Smooth muscle cell (in vitro differentiated cells): ENCODE data around the gene TAF1B. TPM values are rescaled to one million over a fixed set of nuclear protein-coding genes. Genes with fewer than 3 reads are reported as not detected.

ENCODE experiments used
- DNase-seq: peaks from one replicate; lab custom pipeline; 2025; ENCODE audit not compliant: unreplicated experiment; lab: John Stamatoyannopoulos, UW
- H2AFZ ChIP-seq: fragments of 200-600 bp; sonication (generic); 2 replicates; pipeline ENCODE4 v1.6.0; 2016; ENCODE audit warnings: antibody characterized with exemption, low read depth, mild to moderate bottlenecking
- H3F3A ChIP-seq: fragments of 200-600 bp; sonication (generic); 2 replicates; pipeline ENCODE4 v1.6.0; 2017; ENCODE audit warnings: antibody characterized with exemption, low read depth
- H3K27ac ChIP-seq: fragments of 200-600 bp; sonication (generic); 2 replicates; pipeline ENCODE4 v1.5.1; 2016; ENCODE audit warnings: low read depth, mild to moderate bottlenecking
- H3K27me3 ChIP-seq: fragments of 200-600 bp; sonication (generic); 2 replicates; pipeline ENCODE4 v1.6.1; 2016; ENCODE audit warnings: low read depth, mild to moderate bottlenecking
- H3K36me3 ChIP-seq: fragments of 200-600 bp; sonication (generic); 2 replicates; pipeline ENCODE4 v1.5.1; 2016; ENCODE audit warnings: low read depth
- H3K4me1 ChIP-seq: fragments of 200-600 bp; sonication (generic); 2 replicates; pipeline ENCODE4 v1.5.1; 2016; ENCODE audit warnings: low read depth
- H3K4me2 ChIP-seq: fragments of 200-600 bp; sonication (generic); 2 replicates; pipeline ENCODE4 v1.6.0; 2016; ENCODE audit warnings: mild to moderate bottlenecking
- H3K4me3 ChIP-seq: fragments of 200-600 bp; sonication (generic); 2 replicates; pipeline ENCODE4 v1.5.1; 2016; ENCODE audit warnings: mild to moderate bottlenecking
- H3K79me2 ChIP-seq: fragments of 200-600 bp; sonication (generic); 2 replicates; pipeline ENCODE4 v1.6.0; 2016; ENCODE audit warnings: low read depth, mild to moderate bottlenecking
- H3K9ac ChIP-seq: fragments of 200-600 bp; sonication (generic); 2 replicates; pipeline ENCODE4 v1.6.0; 2016; ENCODE audit warnings: low read depth
- H3K9me3 ChIP-seq: fragments of 200-600 bp; sonication (generic); replicated peaks from 2 replicates; pipeline ENCODE4 v1.5.1; 2016; ENCODE audit warnings: low read depth
- H4K20me1 ChIP-seq: fragments of 200-600 bp; sonication (generic); 2 replicates; pipeline ENCODE4 v1.6.0; 2016; ENCODE audit warnings: low read depth
- CTCF ChIP-seq: fragments of 200-600 bp; sonication (generic); IDR thresholded peaks from 2 replicates; pipeline ENCODE4 v1.5.1; 2017; ENCODE audit warnings: borderline replicate concordance, mild to moderate bottlenecking, antibody characterized with exemption; ENCODE audit not compliant: insufficient read depth, poor library complexity, severe bottlenecking
- WGBS: methylation state at CpG from one replicate; pipeline ENCODE4 v1.1.7; 2016; ENCODE audit warnings: low lambda C conversion rate; 5-methylcytosine and 5-hydroxymethylcytosine counted together
- polyA plus RNA-seq: library from polyadenylated mRNA; unstranded; fragments of >200 nt; fragmentation: Nextera tagmentation; extraction: Ambion mirVana; gene quantifications from 2 replicates; pipeline ENCODE4 v1.2.1, GENCODE V29; 2016
- total RNA-seq: library from RNA; depleted of rRNA; stranded (reverse); fragments of >200 nt; gene quantifications from 2 replicates; pipeline ENCODE4 v1.2.3, GENCODE V29; 2014

TAF1B gene
- total and polyA plus RNA-seq, 2 experiments from 2014 or later, result 4.5 to 11.2 TPM

- no peak for DNase-seq
- H3K27me3 ChIP-seq, result no peaks in the 10 kb centered on the region
- H2AFZ ChIP-seq, result no peak overlapping the region
- no peaks in the 10 kb centered on the region for H3K36me3 ChIP-seq
- H3F3A ChIP-seq, result no peaks in the 10 kb centered on the region
- H3K4me3 ChIP-seq, result no peak overlapping the region
- no peaks in the 10 kb centered on the region for H3K79me2 ChIP-seq
- H4K20me1 ChIP-seq, result no peaks in the 10 kb centered on the region
- no peak overlapping the region for H3K27ac ChIP-seq
- no peaks in the 10 kb centered on the region for H3K9me3 ChIP-seq
- H3K4me1 ChIP-seq, result no peaks in the 10 kb centered on the region
- no peak overlapping the region for H3K9ac ChIP-seq
- no peak overlapping the region for H3K4me2 ChIP-seq
- 78% methylated on average over 7 of the region's 7 CpGs for WGBS
- no peak for TF ChIP-seq CTCF
Observed at GRCh38 chr2:9946076-9946475, 102.8 kb downstream of the TAF1B start.

- TF ChIP-seq CTCF, result no peak
- Histone ChIP-seq H3K9me3 (no peaks in the 10 kb centered on the region), H3K27me3 (no peaks in the 10 kb centered on the region), H3K79me2 (no peaks in the 10 kb centered on the region), H3K4me1 (no peaks in the 10 kb centered on the region), H3K36me3 (no peaks in the 10 kb centered on the region), H4K20me1 (no peaks in the 10 kb centered on the region), H3K27ac (no peak overlapping the region), H2AFZ (no peak overlapping the region), H3F3A (no peaks in the 10 kb centered on the region), H3K4me2 (no peak overlapping the region), H3K4me3 (no peak overlapping the region), H3K9ac (no peak overlapping the region)
- WGBS, result 85% methylated on average over 5 of the region's 5 CpGs
- no peak for DNase-seq
Observed at GRCh38 chr2:9946818-9947217, 103.5 kb downstream of the TAF1B start.

- no peak for TF ChIP-seq CTCF
- WGBS, result 77% methylated on average over 6 of the region's 6 CpGs
- no peak overlapping the region for H2AFZ ChIP-seq
- no peak overlapping the region for H3K4me2 ChIP-seq
- no peak for DNase-seq
- H3K9me3 ChIP-seq, result no peaks in the 10 kb centered on the region
- no peaks in the 10 kb centered on the region for H3K36me3 ChIP-seq
- no peaks in the 10 kb centered on the region for H3F3A ChIP-seq
- peaks cover 18% of the 10 kb centered on the region for H3K27me3 ChIP-seq
- H3K4me3 ChIP-seq, result no peak overlapping the region
- H3K79me2 ChIP-seq, result no peaks in the 10 kb centered on the region
- H4K20me1 ChIP-seq, result no peaks in the 10 kb centered on the region
- no peak overlapping the region for H3K27ac ChIP-seq
- H3K4me1 ChIP-seq, result peaks cover 10% of the 10 kb centered on the region
- no peak overlapping the region for H3K9ac ChIP-seq
Observed at GRCh38 chr2:9948721-9949120, 105.4 kb downstream of the TAF1B start.

GRCh38 chr2:9949239-9949991, 106.1 kb downstream of the TAF1B start:
- H4K20me1 ChIP-seq, result no peaks in the 10 kb centered on the region
- no peak overlapping the region for H3K4me3 ChIP-seq
- no peak overlapping the region for H3K27ac ChIP-seq
- no peak overlapping the region for H3K9ac ChIP-seq
- TF ChIP-seq CTCF, result no peak
- no peaks in the 10 kb centered on the region for H3K36me3 ChIP-seq
- no peak overlapping the region for H3K4me2 ChIP-seq
- no peak overlapping the region for H2AFZ ChIP-seq
- WGBS, result 92% methylated on average over 22 of the region's 23 CpGs
- no peaks in the 10 kb centered on the region for H3F3A ChIP-seq
- H3K27me3 ChIP-seq, result peaks cover 21% of the 10 kb centered on the region
- DNase-seq, result no peak
- H3K4me1 ChIP-seq, result peaks cover 10% of the 10 kb centered on the region
- no peaks in the 10 kb centered on the region for H3K9me3 ChIP-seq
- no peaks in the 10 kb centered on the region for H3K79me2 ChIP-seq
